GM20000 (cell line): Measurements from ENCODE around the gene BRMS1.
"Not testable (repeated sequence)": the region's sequence is repeated elsewhere in the genome, so short reads cannot be mapped to it uniquely, and the experiment has no call there.

ENCODE experiments used
- DNase-seq: peaks from one replicate; pipeline ENCODE4 v3.0.0; 2012; ENCODE audit warnings: low spot score
- TF ChIP-seq, protein P1 (sequence below): IDR thresholded peaks from 2 replicates; pipeline ENCODE4 v1.5.1; 2012; ENCODE audit warnings: mild to moderate bottlenecking, control low read depth; ENCODE audit errors: extremely low read depth, missing control alignments

The BRMS1 gene

DNA sequence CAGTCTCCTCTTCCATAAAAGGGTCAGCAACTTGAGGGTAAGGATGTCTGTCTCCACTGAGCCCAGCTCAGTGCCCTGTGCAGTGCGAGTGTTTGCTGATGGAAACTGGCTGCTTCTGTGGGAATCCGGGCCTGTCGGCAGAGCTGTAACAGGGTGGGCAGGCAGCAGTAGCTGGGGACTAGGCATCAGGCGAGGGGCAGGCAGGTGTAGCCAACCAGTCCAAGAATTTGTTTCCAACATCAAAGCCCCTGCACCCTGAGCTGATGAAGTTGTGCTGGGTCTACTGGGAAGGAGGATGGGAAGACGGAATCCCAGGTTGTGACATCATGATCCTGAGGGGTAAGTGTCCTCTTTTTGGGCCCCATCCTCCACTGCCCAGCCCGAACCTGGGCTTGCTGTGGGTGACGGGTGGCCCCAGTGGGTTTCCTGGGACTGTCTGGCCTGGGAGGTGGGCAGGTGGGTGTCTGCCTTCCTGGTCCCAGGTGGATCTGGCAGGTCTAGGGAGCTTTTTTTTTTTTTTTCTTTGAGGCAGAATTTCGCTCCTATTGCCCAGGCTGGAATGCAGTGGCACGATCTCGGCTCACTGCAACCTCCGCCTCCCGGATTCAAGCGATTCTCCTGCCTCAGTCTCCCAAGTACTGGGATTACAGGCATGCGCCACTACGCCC, 15.6 kb upstream of the BRMS1 start:
- TF ChIP-seq, protein P1, sequence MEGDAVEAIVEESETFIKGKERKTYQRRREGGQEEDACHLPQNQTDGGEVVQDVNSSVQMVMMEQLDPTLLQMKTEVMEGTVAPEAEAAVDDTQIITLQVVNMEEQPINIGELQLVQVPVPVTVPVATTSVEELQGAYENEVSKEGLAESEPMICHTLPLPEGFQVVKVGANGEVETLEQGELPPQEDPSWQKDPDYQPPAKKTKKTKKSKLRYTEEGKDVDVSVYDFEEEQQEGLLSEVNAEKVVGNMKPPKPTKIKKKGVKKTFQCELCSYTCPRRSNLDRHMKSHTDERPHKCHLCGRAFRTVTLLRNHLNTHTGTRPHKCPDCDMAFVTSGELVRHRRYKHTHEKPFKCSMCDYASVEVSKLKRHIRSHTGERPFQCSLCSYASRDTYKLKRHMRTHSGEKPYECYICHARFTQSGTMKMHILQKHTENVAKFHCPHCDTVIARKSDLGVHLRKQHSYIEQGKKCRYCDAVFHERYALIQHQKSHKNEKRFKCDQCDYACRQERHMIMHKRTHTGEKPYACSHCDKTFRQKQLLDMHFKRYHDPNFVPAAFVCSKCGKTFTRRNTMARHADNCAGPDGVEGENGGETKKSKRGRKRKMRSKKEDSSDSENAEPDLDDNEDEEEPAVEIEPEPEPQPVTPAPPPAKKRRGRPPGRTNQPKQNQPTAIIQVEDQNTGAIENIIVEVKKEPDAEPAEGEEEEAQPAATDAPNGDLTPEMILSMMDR, result no peak
- peak; percentile 8 for DNase-seq

DNA sequence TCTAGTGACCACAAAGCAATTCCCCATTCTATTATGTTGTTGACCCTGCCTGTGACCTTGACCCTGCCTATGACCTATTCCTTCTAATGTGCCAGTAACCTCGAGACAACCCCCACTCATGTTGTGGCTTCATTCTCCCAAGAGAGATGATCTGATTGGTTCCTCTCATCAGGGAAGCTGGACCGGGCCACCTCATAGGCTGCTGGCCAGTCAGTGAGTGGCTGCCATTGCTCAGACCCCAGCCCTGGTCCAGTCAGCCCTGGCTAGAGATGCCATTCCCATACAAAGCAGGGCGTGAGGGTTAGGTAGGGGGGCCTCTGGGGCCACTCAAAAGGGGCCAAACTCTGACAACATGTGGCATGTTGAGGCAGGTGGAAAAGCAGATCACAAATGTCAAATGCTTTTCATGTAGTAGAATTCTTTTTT, 14.8 kb upstream of the BRMS1 start:
- TF ChIP-seq, protein P1, result no peak
- peak; percentile 7 for DNase-seq

GRCh38 chr11:66350560-66351235, 5.8 kb upstream of the BRMS1 start:
- not testable (repeated sequence) for DNase-seq

DNA sequence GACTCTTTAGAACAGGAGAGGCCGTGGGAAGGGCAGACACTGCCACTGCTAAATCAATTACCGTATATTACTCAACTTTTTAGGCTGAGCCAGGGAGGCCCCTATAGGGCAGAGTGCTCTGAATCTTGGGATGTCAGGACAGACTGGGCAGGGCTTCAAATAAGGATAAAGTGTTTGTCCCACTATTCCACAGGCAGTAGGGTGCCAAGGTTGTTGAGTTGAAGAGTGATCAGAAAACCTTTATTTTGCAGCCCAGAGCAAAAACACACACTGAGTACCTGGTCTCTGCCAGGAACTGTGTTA, 4.1 kb upstream of the BRMS1 start:
- DNase-seq, result no peak
- TF ChIP-seq, protein P1, result no peak

DNA sequence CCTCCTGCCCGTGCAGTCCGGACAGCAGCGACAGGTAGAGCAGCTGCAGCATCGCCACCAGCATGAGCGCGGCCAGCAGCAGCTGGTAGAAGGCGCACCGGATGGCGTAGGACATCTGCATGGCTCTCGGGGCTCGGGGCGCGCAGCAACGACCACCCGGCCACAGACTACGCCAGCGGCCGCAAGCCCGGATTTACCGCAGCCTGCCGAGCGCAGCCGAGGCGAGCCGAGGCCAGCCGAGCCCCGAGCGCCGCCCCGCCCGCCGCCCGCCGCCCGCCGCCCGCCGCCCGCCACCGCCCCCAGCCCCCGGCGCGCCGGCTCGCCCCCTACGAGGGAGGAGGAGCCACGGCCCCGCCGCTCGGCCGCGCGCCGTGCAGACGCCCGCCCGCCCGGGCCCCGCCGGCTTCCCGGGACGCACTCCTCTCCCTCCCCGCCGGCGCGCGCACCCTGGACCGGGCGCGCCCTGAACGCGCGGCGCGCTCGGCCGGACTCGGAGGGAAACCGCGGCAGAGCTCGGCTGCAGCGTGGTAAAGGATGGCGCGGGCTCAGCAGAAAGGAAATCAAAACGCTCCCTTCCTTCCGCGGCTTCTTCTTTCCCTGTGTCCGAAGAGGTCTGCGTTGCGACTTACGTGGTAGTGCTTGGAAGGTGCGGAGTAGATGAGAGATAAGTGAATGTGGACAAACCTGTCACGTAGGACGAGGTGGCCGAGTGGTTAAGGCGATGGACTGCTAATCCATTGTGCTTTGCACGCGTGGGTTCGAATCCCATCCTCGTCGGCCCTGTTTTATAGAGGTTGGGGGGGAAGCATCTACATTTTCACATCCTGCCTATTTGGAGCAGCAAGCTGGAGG, 2.7 kb upstream of the BRMS1 start, which contains the start of gene B4GAT1:
B4GAT1 (minus strand) TSS at position 205 of the 852 bp plus-strand sequence; CDS start at position 121, 84 bp downstream.
- TF ChIP-seq, protein P1, result no peak
- DNase-seq, result peak; percentile 90

- no peak for DNase-seq
- TF ChIP-seq, protein P1, result no peak
Observed at GRCh38 chr11:66346476-66347424, 1.8 kb upstream of the BRMS1 start.

- TF ChIP-seq, protein P1, result no peak
- no peak for DNase-seq
Observed at GRCh38 chr11:66345316-66345649, 379 bp upstream of the BRMS1 start.
